ENCODE results near the gene MYO3B. TPM values are rescaled to one million over a fixed set of nuclear protein-coding genes. Genes with fewer than 3 reads are reported as not detected.
"Not testable (repeated sequence)": the region's sequence is repeated elsewhere in the genome, so short reads cannot be mapped to it uniquely, and the experiment has no call there.

Gene MYO3B
- total RNA-seq, 4 donors from 2014 or later, result not detected

GRCh38 chr2:170276056-170276455, 98.1 kb downstream of the MYO3B start:
- no peak for TF ChIP-seq CTCF (IDR thresholded peaks at IDR 0.05)
- no peak for DNase-seq (ENCODE audit: low spot score)
- ATAC-seq (ENCODE audit: low FRiP score), result no peak

GRCh38 chr2:170276925-170277629, 99.1 kb downstream of the MYO3B start:
- ATAC-seq (ENCODE audit: low FRiP score), result no peak
- TF ChIP-seq CTCF (IDR thresholded peaks at IDR 0.05), result no peak

GRCh38 chr2:170277951-170278350, 100.0 kb downstream of the MYO3B start:
- ATAC-seq (ENCODE audit: low FRiP score), result no peak
- DNase-seq (ENCODE audit: low spot score), result no peak
- TF ChIP-seq CTCF (IDR thresholded peaks at IDR 0.05), result no peak

More at GRCh38 chr2:170276925-170277629, 99.1 kb downstream of the MYO3B start:
- no peak for DNase-seq (ENCODE audit: low spot score)

- ATAC-seq (ENCODE audit: low FRiP score); DNase-seq (ENCODE audit: low spot score): not testable (repeated sequence)
These were observed 101.7 kb downstream of the MYO3B start for GRCh38 chr2:170279615-170280014.

GRCh38 chr2:170282851-170283250, 104.9 kb downstream of the MYO3B start:
- TF ChIP-seq CTCF (IDR thresholded peaks at IDR 0.05), result no peak
- DNase-seq (ENCODE audit: low spot score) (no peak), ATAC-seq (ENCODE audit: low FRiP score) (no peak)

GRCh38 chr2:170284205-170284604, 106.3 kb downstream of the MYO3B start:
- no peak for ATAC-seq (ENCODE audit: low FRiP score)
- no peak for TF ChIP-seq CTCF (IDR thresholded peaks at IDR 0.05)
- DNase-seq (ENCODE audit: low spot score), result no peak

GRCh38 chr2:170288859-170289258, 110.9 kb downstream of the MYO3B start:
- no peak for ATAC-seq (ENCODE audit: low FRiP score)
- TF ChIP-seq CTCF (IDR thresholded peaks at IDR 0.05), result no peak
- no peak for DNase-seq (ENCODE audit: low spot score)
